Measurements from ENCODE around the gene CACNA1D.
"Not testable (repeated sequence)": the region's sequence is repeated elsewhere in the genome, so short reads cannot be mapped to it uniquely, and the experiment has no call there.

CACNA1D gene

GRCh38 chr3:53493963-53494791, at the start of gene CACNA1D:
Gene CACNA1D (plus strand): TSS chr3:53494611. CDS start chr3:53495167, 556 bp downstream.
- peak; percentile 85 for DNase-seq (ENCODE audit: low spot score)

DNA sequence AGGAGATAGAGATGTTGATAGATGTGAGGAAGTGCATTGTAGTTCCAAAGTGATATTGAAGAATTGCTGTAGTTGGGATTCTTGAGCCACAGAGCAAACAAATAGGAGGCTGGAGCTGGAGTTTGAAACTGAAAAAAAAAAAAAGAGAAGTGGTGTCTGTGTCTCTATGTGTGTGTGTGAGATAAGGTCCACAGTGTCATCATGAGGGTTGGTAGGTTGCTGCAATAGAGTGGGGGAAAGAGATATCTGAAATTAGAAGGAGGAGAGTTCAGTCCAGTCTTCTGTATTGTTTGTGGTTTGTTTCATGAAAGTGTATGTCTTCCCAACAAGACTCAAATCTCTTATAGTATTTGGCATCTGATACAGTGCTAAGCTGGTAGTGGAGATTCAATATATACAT, 37.3 kb upstream of the CACNA1D start:
- DNase-seq (ENCODE audit: low spot score) = no peak

DNA sequence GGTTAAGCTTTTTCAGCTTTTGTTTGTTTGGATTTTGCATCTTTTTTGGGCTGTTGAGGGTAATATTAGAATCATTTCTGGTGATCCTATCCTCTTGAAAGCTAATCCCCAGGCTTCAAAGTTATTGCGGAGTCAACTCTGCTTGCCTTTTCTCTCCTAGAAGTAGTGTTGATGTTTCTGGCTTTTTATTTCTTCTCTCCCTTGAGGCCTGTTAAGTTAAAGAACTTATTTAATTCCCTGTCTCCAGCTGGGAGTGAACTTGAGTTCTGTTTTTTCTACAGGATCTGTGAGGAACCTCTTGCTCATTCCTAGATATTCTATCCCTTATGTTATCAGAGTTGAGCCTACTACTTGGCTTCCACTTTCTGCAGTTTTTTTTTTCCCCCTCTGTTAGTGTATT, 34.1 kb upstream of the CACNA1D start:
- no peak for DNase-seq (ENCODE audit: low spot score)

- no peak for DNase-seq (ENCODE audit: low spot score)
Measured at GRCh38 chr3:53464424-53464823, 30.0 kb upstream of the CACNA1D start.

DNA sequence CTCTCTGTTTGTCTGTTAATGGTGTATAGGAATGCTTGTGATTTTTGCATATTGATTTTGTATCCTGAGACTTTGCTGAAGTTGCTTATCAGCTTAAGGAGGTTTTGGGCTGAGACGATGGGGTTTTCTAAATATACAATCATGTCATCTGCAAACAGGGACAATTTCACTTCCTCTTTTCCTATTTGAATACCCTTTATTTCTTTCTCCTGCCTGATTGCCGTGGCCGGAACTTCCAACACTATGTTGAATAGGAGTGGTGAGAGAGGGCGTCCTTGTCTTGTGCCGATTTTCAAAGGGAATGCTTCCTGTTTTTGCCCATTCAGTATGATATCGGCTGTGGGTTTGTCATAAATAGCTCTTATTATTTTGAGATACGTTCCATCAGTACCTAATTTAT, 24.7 kb upstream of the CACNA1D start:
- not testable (repeated sequence) for DNase-seq (ENCODE audit: low spot score)

DNA sequence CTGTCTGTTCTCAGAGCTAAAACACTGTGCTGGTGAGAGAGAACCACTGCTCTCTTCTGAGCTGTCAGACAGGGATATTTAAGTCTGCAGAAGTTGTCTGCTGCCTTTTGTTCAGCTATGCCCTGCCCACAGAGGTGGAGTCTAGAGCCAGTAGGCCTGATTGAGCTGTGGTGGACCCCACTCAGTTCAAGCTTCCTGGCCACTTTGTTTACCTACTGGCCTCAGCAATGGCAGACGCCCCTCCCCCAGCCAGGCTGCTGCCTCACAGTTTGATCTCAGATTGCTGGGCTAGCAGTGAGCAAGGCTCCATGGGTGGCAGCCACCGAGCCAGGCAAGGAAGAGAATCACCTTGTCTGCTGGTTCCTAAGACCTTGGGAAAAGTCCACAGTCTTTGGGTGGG, 21.0 kb upstream of the CACNA1D start:
- DNase-seq (ENCODE audit: low spot score) = no peak

DNA sequence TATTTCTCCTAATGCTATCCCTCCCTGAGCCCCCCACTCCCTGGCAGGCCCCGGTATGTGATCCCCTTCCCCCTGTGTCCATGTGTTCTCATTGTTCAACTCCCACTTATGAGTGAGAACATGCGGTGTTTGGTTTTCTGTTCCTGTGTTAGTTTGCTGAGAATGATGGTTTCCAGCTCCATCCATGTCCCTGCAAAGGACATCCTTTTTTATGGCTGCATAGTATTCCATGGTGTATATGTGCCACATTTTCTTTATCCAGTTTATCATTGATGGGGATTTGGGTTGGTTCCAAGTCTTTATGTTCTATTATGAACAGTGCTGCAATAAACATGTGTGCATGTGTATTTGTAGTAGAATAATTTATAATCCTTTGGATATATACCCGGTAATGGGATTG, 18.0 kb upstream of the CACNA1D start:
- not testable (repeated sequence) for DNase-seq (ENCODE audit: low spot score)

DNA sequence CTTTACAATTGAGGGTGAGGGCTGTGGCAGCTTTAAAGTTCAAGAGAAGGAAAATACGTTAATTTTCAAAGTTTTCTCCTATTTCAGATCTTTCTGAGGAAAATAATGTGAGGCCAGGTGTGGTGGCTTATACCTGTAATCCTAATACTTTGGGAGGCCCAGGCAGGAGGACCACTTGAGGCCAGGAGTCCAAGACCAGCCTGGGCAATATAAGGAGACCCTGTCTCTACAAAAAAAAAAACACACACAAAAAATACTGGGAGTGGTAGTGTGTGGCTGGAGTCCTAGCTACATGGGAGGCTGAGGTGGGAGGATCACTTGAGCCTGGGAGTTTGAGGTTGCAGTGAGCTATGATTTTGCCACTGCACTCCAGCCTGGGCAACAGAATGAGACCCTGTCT, 16.7 kb upstream of the CACNA1D start:
- not testable (repeated sequence) for DNase-seq (ENCODE audit: low spot score)

GRCh38 chr3:53478166-53478830, 16.1 kb upstream of the CACNA1D start:
- no peak for DNase-seq (ENCODE audit: low spot score)

DNA sequence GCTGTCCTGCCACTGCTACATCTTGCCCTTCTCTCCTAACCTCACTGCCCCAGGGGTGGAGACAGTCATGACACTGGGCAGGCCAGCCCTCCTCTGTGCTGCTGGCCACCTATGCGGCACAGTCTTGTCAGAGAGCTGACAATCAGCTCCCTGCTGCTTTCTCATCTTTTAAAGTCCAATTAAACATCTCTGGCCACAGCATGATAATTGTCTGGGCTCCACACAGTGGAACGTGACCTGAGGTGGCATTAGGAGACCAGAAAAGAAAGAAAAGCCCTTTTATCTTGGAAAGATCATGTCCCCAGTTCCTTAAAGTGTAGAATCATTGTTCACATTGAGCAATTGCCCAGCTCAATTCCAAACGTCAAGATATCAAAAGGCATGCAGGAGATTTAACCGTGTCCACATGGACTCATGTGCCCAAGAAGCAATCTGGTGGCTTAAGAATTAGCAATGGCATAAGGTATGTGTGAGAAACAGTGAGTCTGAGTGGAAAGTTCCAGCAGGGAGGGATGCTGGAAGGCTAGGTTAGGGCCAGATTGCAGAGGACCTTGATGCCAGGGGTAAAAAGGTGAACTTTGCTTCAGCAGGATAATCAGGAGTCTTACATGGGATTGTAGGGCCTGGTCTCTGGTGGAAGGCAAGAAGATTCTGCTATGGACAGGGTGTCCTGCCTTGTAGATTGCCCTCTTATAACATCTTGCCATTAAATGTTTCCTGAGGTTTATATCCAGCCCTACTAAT, 15.3 kb upstream of the CACNA1D start:
- DNase-seq (ENCODE audit: low spot score) = no peak

DNA sequence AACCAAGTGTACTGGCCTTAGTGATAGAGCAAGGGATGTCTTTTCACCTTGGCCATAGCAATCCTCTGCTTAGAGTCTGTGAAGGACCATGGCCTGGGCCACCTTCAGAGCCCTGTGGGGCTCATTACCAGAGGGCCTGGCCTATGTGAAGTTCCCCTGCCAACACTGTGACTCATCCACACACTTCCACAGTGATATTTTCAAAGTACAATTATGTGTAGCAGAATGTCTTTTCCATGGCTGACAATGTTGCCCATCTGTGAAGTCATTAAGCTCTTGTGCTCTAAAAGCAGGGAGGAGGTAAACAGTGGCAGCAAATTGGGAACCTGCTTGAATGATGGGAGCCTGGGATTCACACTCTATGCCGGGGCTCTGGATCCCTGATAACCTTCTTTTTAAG, 12.2 kb upstream of the CACNA1D start:
- no peak for DNase-seq (ENCODE audit: low spot score)

DNA sequence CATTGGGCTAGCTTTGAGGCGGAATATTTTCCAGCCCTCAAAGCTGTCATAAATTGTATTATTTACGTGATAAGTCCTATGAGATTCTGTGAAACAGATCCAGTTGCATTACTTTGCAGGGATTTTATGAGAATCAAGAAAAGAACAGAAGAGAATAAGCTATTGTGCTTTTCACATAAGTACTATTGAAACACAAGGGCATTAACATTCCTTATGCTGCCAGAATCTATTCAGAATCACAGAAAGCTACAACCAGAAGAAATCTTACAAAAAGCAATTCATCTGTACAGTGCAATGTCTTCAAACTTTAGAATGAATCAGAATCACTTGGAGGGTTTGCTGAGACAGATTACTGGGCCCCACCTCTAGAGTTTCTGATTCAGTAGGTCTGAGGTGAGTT, 10.6 kb upstream of the CACNA1D start:
- DNase-seq (ENCODE audit: low spot score) = no peak

DNA sequence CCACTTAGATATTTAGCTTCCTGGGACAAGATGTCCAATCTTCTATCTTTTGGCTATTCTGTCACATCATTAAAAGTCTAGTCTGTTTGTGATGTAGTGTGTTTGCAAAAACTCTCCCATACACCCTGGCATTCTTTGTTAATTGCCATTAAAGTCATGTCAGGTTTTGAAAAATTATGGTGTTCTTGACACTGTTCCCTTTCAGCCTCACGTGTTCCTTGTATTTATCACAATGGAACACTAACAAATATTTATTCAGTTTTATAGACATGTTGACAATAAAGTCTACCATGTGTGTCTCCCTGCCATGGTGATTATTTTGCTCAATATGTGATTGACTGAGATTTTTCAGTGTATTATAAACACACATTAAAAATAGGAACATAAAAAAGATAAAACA, 9.4 kb upstream of the CACNA1D start:
- no peak for DNase-seq (ENCODE audit: low spot score)

DNA sequence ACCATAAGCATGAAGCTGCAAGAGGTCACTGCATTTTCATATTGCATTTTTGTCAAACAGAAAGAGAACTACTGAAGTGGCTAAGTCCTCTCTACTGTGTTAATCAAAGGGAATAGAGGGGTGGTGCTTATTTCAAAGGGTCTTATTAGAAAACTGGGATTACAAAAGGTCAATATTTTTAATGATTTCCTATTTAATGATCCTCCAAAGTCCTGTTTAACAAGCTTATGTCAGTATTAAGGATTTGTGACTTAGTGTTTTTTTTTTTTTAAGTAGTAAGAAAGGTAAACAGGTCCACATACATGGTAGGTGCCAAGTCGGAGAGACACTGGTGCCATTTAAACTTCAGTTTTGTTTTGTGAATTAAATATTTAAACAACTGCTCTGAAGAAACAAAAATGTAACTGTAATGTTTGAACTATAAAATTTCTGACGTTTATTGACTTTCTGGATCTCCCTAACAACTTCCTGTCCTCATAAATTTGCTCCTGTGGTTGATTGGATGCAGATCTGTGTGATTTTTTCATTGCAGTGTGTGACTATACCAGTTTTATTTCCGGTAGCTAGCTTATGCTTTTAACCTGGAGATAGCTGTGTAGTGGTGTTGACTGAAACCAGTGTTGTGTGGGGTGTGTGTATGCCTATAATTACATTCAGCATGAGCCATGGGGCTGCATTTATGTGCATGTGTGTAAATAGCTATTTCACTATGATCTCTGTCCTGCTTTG, 8.6 kb upstream of the CACNA1D start:
- no peak for DNase-seq (ENCODE audit: low spot score)

GRCh38 chr3:53486961-53487654, 7.3 kb upstream of the CACNA1D start:
- DNase-seq (ENCODE audit: low spot score) = no peak

- no peak for DNase-seq (ENCODE audit: low spot score)
Measured at GRCh38 chr3:53489386-53489785, 5.0 kb upstream of the CACNA1D start.

GRCh38 chr3:53489787-53490458, 4.5 kb upstream of the CACNA1D start:
- no peak for DNase-seq (ENCODE audit: low spot score)

- DNase-seq (ENCODE audit: low spot score) = no peak
Measured at GRCh38 chr3:53490459-53490968, 3.9 kb upstream of the CACNA1D start.

DNA sequence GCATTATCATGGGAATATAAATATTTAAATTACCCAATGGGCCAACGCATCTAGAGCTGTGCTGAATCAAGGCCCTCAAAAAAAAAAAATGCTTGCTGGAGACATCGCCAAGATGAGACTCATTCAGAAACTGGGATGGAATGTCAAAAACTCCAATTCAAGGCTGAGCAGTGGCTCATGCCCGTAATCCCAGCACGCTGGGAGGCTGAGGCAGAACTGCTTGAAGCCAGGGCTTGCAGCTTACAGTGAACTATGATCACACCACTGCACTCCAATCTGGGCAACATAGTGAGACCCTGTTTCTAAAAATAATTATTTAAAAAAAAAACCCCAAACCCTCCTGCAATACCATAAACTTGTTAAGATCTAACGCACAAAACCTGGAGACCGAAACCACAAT, 3.1 kb upstream of the CACNA1D start:
- DNase-seq (ENCODE audit: low spot score) = no peak

GRCh38 chr3:53493595-53493962, 832 bp upstream of the CACNA1D start:
- no peak for DNase-seq (ENCODE audit: low spot score)

GRCh38 chr3:53495146-53495519, 722 bp downstream of the CACNA1D start:
- peak; percentile 34 for DNase-seq (ENCODE audit: low spot score)
